WTC11 (cell line): Measurements from ENCODE around the gene ZNHIT2. TPM values are rescaled to one million over a fixed set of nuclear protein-coding genes. Genes with fewer than 3 reads are reported as not detected.
A peak's percentile ranks its signal among the peaks of the same experiment; 100 is the strongest.

Experiments used
- ATAC-seq: fragments of 200-7000 bp; cut with Tn5 transposase; 2 replicates; pipeline ENCODE4 v1.10.0; 2021; ENCODE audit warnings: mild to moderate bottlenecking, moderate library complexity
- CTCF ChIA-PET: fragments of 300-600 bp; sonication (Branson Sonifier 250); formaldehyde crosslinking; loops from one replicate; lab custom pipeline; 2021; ENCODE audit warnings: antibody characterized with exemption; lab: Charles Lee
- POLR2A ChIA-PET: fragments of 350-600 bp; sonication (Branson Sonifier 250); formaldehyde crosslinking; loops from one replicate; lab custom pipeline; 2021; ENCODE audit warnings: antibody characterized with exemption; lab: Charles Lee
- DNase-seq: peaks from one replicate; pipeline ENCODE4 v3.0.0; 2021; ENCODE audit warnings: low spot score
- H3K27ac Mint-ChIP-seq: 2 replicates; pipeline ENCODE4 v1.8.0; 2021; ENCODE audit warnings: mixed read lengths
- H3K27me3 Mint-ChIP-seq: 2 replicates; pipeline ENCODE4 v1.8.0; 2021; ENCODE audit warnings: low read depth, mild to moderate bottlenecking, moderate library complexity, mixed read lengths
- H3K36me3 Mint-ChIP-seq: 2 replicates; pipeline ENCODE4 v1.8.0; 2021; ENCODE audit warnings: mixed read lengths
- H3K4me1 Mint-ChIP-seq: 2 replicates; pipeline ENCODE4 v1.8.0; 2022; ENCODE audit warnings: mixed read lengths
- H3K4me3 Mint-ChIP-seq: 2 replicates; pipeline ENCODE4 v1.8.0; 2021; ENCODE audit warnings: mild to moderate bottlenecking, moderate library complexity, mixed read lengths
- H3K9me3 Mint-ChIP-seq: 2 replicates; pipeline ENCODE4 v1.8.0; 2021; ENCODE audit warnings: mixed read lengths
- ARID4B ChIP-seq: sonication (generic); formaldehyde crosslinking; IDR thresholded peaks from 2 replicates; pipeline ENCODE4 v1.8.0; 2023; ENCODE audit warnings: missing genetic modification reagents, mild to moderate bottlenecking, borderline replicate concordance
- ATF6 ChIP-seq: sonication (generic); formaldehyde crosslinking; IDR thresholded peaks from 2 replicates; pipeline ENCODE4 v1.8.1; 2023; ENCODE audit warnings: mild to moderate bottlenecking, missing genetic modification reagents
- CREM ChIP-seq: sonication (generic); formaldehyde crosslinking; IDR thresholded peaks from 2 replicates; pipeline ENCODE4 v1.8.1; 2022; ENCODE audit warnings: mild to moderate bottlenecking, missing genetic modification reagents, moderate library complexity
- ESRRA ChIP-seq: sonication (generic); formaldehyde crosslinking; IDR thresholded peaks from 2 replicates; pipeline ENCODE4 v1.8.1; 2022; ENCODE audit warnings: mild to moderate bottlenecking, missing genetic modification reagents, borderline replicate concordance
- HMGXB4 ChIP-seq: sonication (generic); formaldehyde crosslinking; IDR thresholded peaks from 2 replicates; pipeline ENCODE4 v1.8.1; 2023; ENCODE audit warnings: mild to moderate bottlenecking, moderate library complexity, missing genetic modification reagents
- NFATC4 ChIP-seq: fragments of 250-450 bp; sonication (Bioruptor Pico); IDR thresholded peaks from 2 replicates; pipeline ENCODE4 v1.9.0; 2021; ENCODE audit warnings: mild to moderate bottlenecking
- ZBTB21 ChIP-seq: sonication (generic); formaldehyde crosslinking; IDR thresholded peaks from 2 replicates; pipeline ENCODE4 v1.8.1; 2023; ENCODE audit warnings: mild to moderate bottlenecking, missing genetic modification reagents, borderline replicate concordance
- ZBTB43 ChIP-seq: sonication (generic); formaldehyde crosslinking; IDR thresholded peaks from 2 replicates; pipeline ENCODE4 v1.8.1; 2023; ENCODE audit warnings: mild to moderate bottlenecking, missing genetic modification reagents
- ZNF138 ChIP-seq: sonication (generic); formaldehyde crosslinking; conservative IDR thresholded peaks from 2 replicates; pipeline ENCODE4 v1.8.1; 2022; ENCODE audit warnings: mild to moderate bottlenecking, moderate library complexity, missing genetic modification reagents
- ZNF532 ChIP-seq: fragments of 250-450 bp; sonication (Bioruptor Pico); IDR thresholded peaks from 2 replicates; pipeline ENCODE4 v1.9.0; 2021; ENCODE audit warnings: mild to moderate bottlenecking, borderline replicate concordance
- total RNA-seq: library from RNA; stranded (reverse); gene quantifications from 3 replicates; pipeline ENCODE4 v1.2.3, GENCODE V29; 2021

ZNHIT2 gene
- total RNA-seq, 1 experiment from 2014 or later = 16.7 TPM

- TF ChIP-seq ZNF532 (CRISPR knock-in tag) = no peak
- no peak for TF ChIP-seq ATF6 (CRISPR knock-in tag)
- TF ChIP-seq CREM (CRISPR knock-in tag) = no peak
These were observed 40.0 kb downstream of the ZNHIT2 start (continued) for GRCh38 chr11:65077451-65077850.

GRCh38 chr11:65072631-65072966, 44.9 kb downstream of the ZNHIT2 start:
- H3K9me3 Mint-ChIP-seq = no peaks in the 10 kb centered on the region
- TF ChIP-seq NFATC4 (CRISPR knock-in tag) = no peak
- TF ChIP-seq ZBTB21 (CRISPR knock-in tag) = no peak
- no peak for TF ChIP-seq HMGXB4 (CRISPR knock-in tag)
- TF ChIP-seq ESRRA (CRISPR knock-in tag) = no peak
- TF ChIP-seq ZNF532 (CRISPR knock-in tag) = no peak
- TF ChIP-seq ZNF138 (CRISPR knock-in tag) = no peak
- TF ChIP-seq ZBTB43 (CRISPR knock-in tag) = no peak
- no peak for TF ChIP-seq ARID4B (CRISPR knock-in tag)
- ATAC-seq (no peak), DNase-seq (no peak)
- H3K4me1 Mint-ChIP-seq = peaks cover 5% of the 10 kb centered on the region
- H3K4me3 Mint-ChIP-seq = no peak overlapping the region
- H3K27ac Mint-ChIP-seq = peak overlapping the region; percentile 25; the same call in 1 of the 2 replicates
- H3K36me3 Mint-ChIP-seq = peaks cover 19% of the 10 kb centered on the region
- POLR2A ChIA-PET = no interaction called here
- H3K27me3 Mint-ChIP-seq = no peaks in the 10 kb centered on the region
- CTCF ChIA-PET = no interaction called here
